HCT116 (cell line): ENCODE results near the gene TMEM121B. TPM values are rescaled to one million over a fixed set of nuclear protein-coding genes. Genes with fewer than 3 reads are reported as not detected.

Source experiments
- ATAC-seq: fragments of 200-7000 bp; cut with Tn5 transposase; 2 replicates; pipeline ENCODE4 v1.9.1; 2020; ENCODE audit warnings: mild to moderate bottlenecking, moderate library complexity
- BruUV-seq: library from RNA; stranded (reverse); fragments of 400-500 nt; replicated peaks from 2 replicates; lab custom pipeline; 2021; lab: Mats Ljungman, UMichigan
- CTCF ChIA-PET: fragments of 300-600 bp; sonication (Branson Sonifier 250); formaldehyde crosslinking; loops from one replicate; lab custom pipeline; 2021; ENCODE audit warnings: antibody characterized with exemption; lab: Charles Lee
- POLR2A ChIA-PET: fragments of 300-600, 350-600 bp; sonication (Branson Sonifier 250); formaldehyde crosslinking; loops from one replicate; lab custom pipeline; 2021; ENCODE audit warnings: antibody characterized with exemption; lab: Charles Lee
- RAD21 ChIA-PET, 2 experiments: fragments of 300-600 bp; sonication (Branson Sonifier 250); formaldehyde crosslinking; loops; one replicate each; lab custom pipeline; 2023; ENCODE audit warnings: low total read pairs in 2 of 2; ENCODE audit not compliant: uncharacterized antibody in 2 of 2, unreplicated experiment in 2 of 2, low non-redundant PET in 1 of 2; lab: Charles Lee
- DNase-seq: peaks from one replicate; pipeline ENCODE4 v3.0.0-alpha.2; 2010; ENCODE audit warnings: low read depth, low spot score
- H2AFZ ChIP-seq: fragments of 200-600 bp; shearing (Covaris generic), sonication (generic); 2 replicates; pipeline ENCODE4 v1.6.1; 2017; ENCODE audit warnings: low read depth, mixed run types, mixed read lengths, antibody characterized with exemption, low read length; ENCODE audit not compliant: poor library complexity, severe bottlenecking
- H3K27ac ChIP-seq: 2 replicates; pipeline ENCODE4 v1.5.1; 2012; ENCODE audit warnings: low read depth, low read length
- H3K27me3 ChIP-seq: fragments of 200-600 bp; sonication (generic); 2 replicates; pipeline ENCODE4 v1.6.1; 2016; ENCODE audit warnings: mixed run types, low read length, mixed read lengths; ENCODE audit not compliant: insufficient read depth
- H3K36me3 ChIP-seq, 2 experiments: fragments of 200-500 bp in 1 of 2; fragments of 200-600 bp in 1 of 2; sonication (Bioruptor generic) in 1 of 2; sonication (generic) in 1 of 2; 2 replicates each; pipeline versions ENCODE4 v1.5.1 to v1.6.1; 2014 to 2016; ENCODE audit warnings: low read length in 2 of 2, inconsistent platforms in 1 of 2, mixed read lengths in 1 of 2, mixed run types in 1 of 2; ENCODE audit not compliant: insufficient read depth in 2 of 2, control insufficient read depth in 1 of 2
- H3K4me1 ChIP-seq, 2 experiments: fragments of 200-600 bp in 1 of 2; sonication (generic) in 1 of 2; 2 replicates each; pipeline versions ENCODE4 v1.5.1 to v1.6.1; 2012 to 2017; ENCODE audit warnings: low read length in 2 of 2, inconsistent platforms in 1 of 2, mild to moderate bottlenecking in 1 of 2, mixed read lengths in 1 of 2, mixed run types in 1 of 2, moderate library complexity in 1 of 2; ENCODE audit not compliant: insufficient read depth in 2 of 2, control insufficient read depth in 1 of 2
- H3K4me2 ChIP-seq: fragments of 200-600 bp; sonication (generic); 2 replicates; pipeline ENCODE4 v1.6.1; 2017; ENCODE audit warnings: mixed run types, low read length, mixed read lengths
- H3K4me3 ChIP-seq, 2 experiments: fragments of 200-600 bp in 1 of 2; sonication (generic) in 1 of 2; replicated peaks in 1 of 2; 2 replicates each; pipeline ENCODE4 v1.5.1; 2011 to 2016; ENCODE audit warnings: low read length in 2 of 2, control low read depth in 1 of 2, low read depth in 1 of 2, mild to moderate bottlenecking in 1 of 2, mixed read lengths in 1 of 2, mixed run types in 1 of 2
- H3K79me2 ChIP-seq: fragments of 200-600 bp; sonication (generic); 2 replicates; pipeline ENCODE4 v1.6.1; 2017; ENCODE audit warnings: mild to moderate bottlenecking, mixed run types, low read length, moderate library complexity, mixed read lengths; ENCODE audit not compliant: insufficient read depth
- H3K9ac ChIP-seq: fragments of 200-600 bp; sonication (generic); 2 replicates; pipeline ENCODE4 v1.6.1; 2016; ENCODE audit warnings: low read length, mixed read lengths
- H3K9me2 ChIP-seq: fragments of 200-600 bp; sonication (generic), shearing (Covaris generic); 2 replicates; pipeline ENCODE4 v1.6.1; 2017; ENCODE audit warnings: mixed run types, mild to moderate bottlenecking, moderate library complexity; ENCODE audit not compliant: insufficient read depth
- H3K9me3 ChIP-seq, 2 experiments: fragments of 200-500 bp in 1 of 2; fragments of 200-600 bp in 1 of 2; sonication (Bioruptor generic) in 1 of 2; sonication (generic) in 1 of 2; 2 replicates each; pipeline ENCODE4 v1.6.1; 2014 to 2017; ENCODE audit warnings: low read length in 2 of 2, mixed read lengths in 2 of 2, inconsistent platforms in 1 of 2, low read depth in 1 of 2, mild to moderate bottlenecking in 1 of 2, mixed run types in 1 of 2, moderate library complexity in 1 of 2; ENCODE audit not compliant: control insufficient read depth in 1 of 2, insufficient read depth in 1 of 2
- H4K20me1 ChIP-seq: fragments of 200-600 bp; sonication (generic), shearing (Covaris generic); 2 replicates; pipeline ENCODE4 v1.6.1; 2017; ENCODE audit warnings: mixed run types, mild to moderate bottlenecking, moderate library complexity; ENCODE audit not compliant: insufficient read depth
- ATF3 ChIP-seq: IDR thresholded peaks from 2 replicates; pipeline ENCODE4 v1.6.1; 2012
- CEBPB ChIP-seq: IDR thresholded peaks from 2 replicates; pipeline ENCODE4 v1.6.1; 2012; ENCODE audit warnings: low read depth
- EZH2 ChIP-seq: fragments of 200-600 bp; sonication (generic); IDR thresholded peaks from 2 replicates; pipeline ENCODE4 v1.6.1; 2017; ENCODE audit warnings: antibody characterized with exemption, mixed run types
- EZH2phosphoT487 ChIP-seq: fragments of 200-600 bp; IDR thresholded peaks from 2 replicates; pipeline ENCODE4 v1.6.1; 2018; ENCODE audit warnings: antibody characterized with exemption, borderline replicate concordance
- MAX ChIP-seq: IDR thresholded peaks from 2 replicates; pipeline ENCODE4 v1.6.1; 2012
- SIN3A ChIP-seq: IDR thresholded peaks from 2 replicates; pipeline ENCODE4 v1.6.1; 2012; ENCODE audit warnings: low read depth
- YY1 ChIP-seq: IDR thresholded peaks from 2 replicates; pipeline ENCODE4 v1.6.1; 2011; ENCODE audit warnings: low read length, low read depth, moderate library complexity, mild to moderate bottlenecking; ENCODE audit not compliant: insufficient replicate concordance; ENCODE audit errors: extremely low read depth
- ZNF274 ChIP-seq: fragments of 200-500 bp; sonication (Bioruptor generic); IDR thresholded peaks from 2 replicates; pipeline ENCODE4 v1.6.1; 2014; ENCODE audit warnings: mild to moderate bottlenecking, low read depth, low read length, inconsistent platforms
- intact Hi-C: fragments of 100-400 bp; cut with micrococcal nuclease; formaldehyde crosslinking; loops from 2 replicates; pipeline ENCODE4 v1.10.0; 2022
- total RNA-seq: library from RNA; stranded (reverse); gene quantifications from one replicate; pipeline ENCODE4 v1.2.1, GENCODE V29; 2021; ENCODE audit not compliant: unreplicated experiment
- TF ChIP-seq, protein P1 (sequence below): IDR thresholded peaks from 2 replicates; pipeline ENCODE4 v1.6.1; 2012; ENCODE audit warnings: low read depth
- TF ChIP-seq, protein P2 (sequence below): IDR thresholded peaks from 2 replicates; pipeline ENCODE4 v1.6.1; 2011; ENCODE audit warnings: mild to moderate bottlenecking, low read length, moderate library complexity; ENCODE audit not compliant: insufficient replicate concordance; ENCODE audit errors: extremely low read depth

The TMEM121B gene
- total RNA-seq, 1 experiment from 2014 or later, result 0.57 TPM

DNA sequence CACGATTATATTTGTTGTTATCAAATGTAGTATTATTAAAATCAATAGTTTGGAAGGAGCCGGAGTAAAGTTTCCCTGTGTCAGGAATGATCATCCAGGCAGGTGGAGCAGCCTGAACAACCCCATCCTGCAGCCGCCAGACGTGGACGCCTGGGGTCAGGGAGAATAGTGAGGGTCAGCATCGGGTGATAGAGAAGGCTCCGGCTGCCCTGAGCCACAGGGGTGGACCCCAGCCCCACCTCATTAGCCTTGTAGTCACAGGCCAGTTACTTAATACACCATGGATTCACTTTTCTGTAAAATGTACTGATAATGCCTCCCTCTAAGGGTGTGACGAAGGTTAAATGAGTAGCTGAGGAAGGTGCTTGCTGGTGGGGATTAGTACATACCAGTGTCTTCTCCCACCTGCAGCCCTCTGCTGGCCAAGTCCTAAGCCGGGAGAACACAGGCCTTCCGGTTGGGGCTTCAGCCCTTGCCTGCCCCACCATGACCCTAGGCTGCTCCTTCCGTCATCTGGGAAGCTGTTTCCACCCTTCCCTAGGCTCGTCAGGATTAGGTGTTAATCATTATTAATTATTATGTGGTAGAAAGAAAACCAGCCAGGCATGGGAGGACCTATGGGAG, 14.9 kb downstream of the TMEM121B start (continued):
- TF ChIP-seq, protein P1, sequence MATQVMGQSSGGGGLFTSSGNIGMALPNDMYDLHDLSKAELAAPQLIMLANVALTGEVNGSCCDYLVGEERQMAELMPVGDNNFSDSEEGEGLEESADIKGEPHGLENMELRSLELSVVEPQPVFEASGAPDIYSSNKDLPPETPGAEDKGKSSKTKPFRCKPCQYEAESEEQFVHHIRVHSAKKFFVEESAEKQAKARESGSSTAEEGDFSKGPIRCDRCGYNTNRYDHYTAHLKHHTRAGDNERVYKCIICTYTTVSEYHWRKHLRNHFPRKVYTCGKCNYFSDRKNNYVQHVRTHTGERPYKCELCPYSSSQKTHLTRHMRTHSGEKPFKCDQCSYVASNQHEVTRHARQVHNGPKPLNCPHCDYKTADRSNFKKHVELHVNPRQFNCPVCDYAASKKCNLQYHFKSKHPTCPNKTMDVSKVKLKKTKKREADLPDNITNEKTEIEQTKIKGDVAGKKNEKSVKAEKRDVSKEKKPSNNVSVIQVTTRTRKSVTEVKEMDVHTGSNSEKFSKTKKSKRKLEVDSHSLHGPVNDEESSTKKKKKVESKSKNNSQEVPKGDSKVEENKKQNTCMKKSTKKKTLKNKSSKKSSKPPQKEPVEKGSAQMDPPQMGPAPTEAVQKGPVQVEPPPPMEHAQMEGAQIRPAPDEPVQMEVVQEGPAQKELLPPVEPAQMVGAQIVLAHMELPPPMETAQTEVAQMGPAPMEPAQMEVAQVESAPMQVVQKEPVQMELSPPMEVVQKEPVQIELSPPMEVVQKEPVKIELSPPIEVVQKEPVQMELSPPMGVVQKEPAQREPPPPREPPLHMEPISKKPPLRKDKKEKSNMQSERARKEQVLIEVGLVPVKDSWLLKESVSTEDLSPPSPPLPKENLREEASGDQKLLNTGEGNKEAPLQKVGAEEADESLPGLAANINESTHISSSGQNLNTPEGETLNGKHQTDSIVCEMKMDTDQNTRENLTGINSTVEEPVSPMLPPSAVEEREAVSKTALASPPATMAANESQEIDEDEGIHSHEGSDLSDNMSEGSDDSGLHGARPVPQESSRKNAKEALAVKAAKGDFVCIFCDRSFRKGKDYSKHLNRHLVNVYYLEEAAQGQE, result no peak
- TF ChIP-seq EZH2 (no peak), ZNF274 (no peak), MAX (no peak), SIN3A (no peak)
- TF ChIP-seq, all 23 proteins: peak for 0

- no peaks in the 10 kb centered on the region for H3K27me3 ChIP-seq
- ATAC-seq (no peak), DNase-seq (no peak)
- H2AFZ ChIP-seq, result no peak overlapping the region
- H3K27ac ChIP-seq, result no peak overlapping the region
- ChIA-PET CTCF (no interaction called here), POLR2A (no interaction called here), RAD21 (no interaction called here)
- no peak overlapping the region for H3K4me3 ChIP-seq
- no peaks in the 10 kb centered on the region for H3K9me3 ChIP-seq
- no TSS peak for BruUV-seq
- no peak overlapping the region for H3K4me2 ChIP-seq
- no peaks in the 10 kb centered on the region for H3K4me1 ChIP-seq
- H3K79me2 ChIP-seq, result no peaks in the 10 kb centered on the region
- intact Hi-C loops, result no loop called here
- TF ChIP-seq, protein P2, sequence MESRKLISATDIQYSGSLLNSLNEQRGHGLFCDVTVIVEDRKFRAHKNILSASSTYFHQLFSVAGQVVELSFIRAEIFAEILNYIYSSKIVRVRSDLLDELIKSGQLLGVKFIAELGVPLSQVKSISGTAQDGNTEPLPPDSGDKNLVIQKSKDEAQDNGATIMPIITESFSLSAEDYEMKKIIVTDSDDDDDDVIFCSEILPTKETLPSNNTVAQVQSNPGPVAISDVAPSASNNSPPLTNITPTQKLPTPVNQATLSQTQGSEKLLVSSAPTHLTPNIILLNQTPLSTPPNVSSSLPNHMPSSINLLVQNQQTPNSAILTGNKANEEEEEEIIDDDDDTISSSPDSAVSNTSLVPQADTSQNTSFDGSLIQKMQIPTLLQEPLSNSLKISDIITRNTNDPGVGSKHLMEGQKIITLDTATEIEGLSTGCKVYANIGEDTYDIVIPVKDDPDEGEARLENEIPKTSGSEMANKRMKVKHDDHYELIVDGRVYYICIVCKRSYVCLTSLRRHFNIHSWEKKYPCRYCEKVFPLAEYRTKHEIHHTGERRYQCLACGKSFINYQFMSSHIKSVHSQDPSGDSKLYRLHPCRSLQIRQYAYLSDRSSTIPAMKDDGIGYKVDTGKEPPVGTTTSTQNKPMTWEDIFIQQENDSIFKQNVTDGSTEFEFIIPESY, result no peak
- no peak for TF ChIP-seq YY1
- no peak for TF ChIP-seq EZH2phosphoT487
- TF ChIP-seq CEBPB, result no peak
- no peak for TF ChIP-seq EZH2
- no peak for TF ChIP-seq ATF3
- TF ChIP-seq, all 23 proteins: peak for 0
- Histone ChIP-seq H3K36me3 (peaks cover 12 to 16% of the 10 kb centered on the region in 2 experiments; a peak in 2 of 4 replicates), H4K20me1 (no peaks in the 10 kb centered on the region), H3K9me2 (no peaks in the 10 kb centered on the region), H3K9ac (no peak overlapping the region)
Measured at GRCh38 chr22:17105143-17106129, 15.7 kb downstream of the TMEM121B start.
